KG1 (cell line): ENCODE measurements around the gene TNFSF8.

Experiments
- DNase-seq: peaks from one replicate; lab custom pipeline; 2025; lab: John Stamatoyannopoulos, UW

Gene TNFSF8

DNA sequence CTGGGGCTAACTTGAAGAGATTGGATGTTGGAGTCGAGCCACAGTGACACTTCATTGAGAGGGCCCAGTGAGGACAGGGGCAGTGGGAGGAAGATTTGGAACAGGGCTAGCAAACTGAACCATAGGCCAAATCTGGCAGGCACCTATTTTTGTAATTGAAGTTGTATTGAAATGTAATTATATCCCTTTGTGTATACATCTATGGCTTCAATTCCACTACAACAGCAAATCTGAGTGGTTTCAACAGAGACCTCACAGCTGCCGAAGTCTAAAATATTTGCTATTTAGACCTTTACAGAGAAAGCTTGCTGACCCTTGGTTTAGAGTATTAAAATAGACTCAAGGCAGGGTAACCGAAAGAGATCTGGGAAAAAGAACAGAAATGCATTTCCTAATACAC is 4.7 kb upstream of the TNFSF8 start:
- no peak for DNase-seq

DNA sequence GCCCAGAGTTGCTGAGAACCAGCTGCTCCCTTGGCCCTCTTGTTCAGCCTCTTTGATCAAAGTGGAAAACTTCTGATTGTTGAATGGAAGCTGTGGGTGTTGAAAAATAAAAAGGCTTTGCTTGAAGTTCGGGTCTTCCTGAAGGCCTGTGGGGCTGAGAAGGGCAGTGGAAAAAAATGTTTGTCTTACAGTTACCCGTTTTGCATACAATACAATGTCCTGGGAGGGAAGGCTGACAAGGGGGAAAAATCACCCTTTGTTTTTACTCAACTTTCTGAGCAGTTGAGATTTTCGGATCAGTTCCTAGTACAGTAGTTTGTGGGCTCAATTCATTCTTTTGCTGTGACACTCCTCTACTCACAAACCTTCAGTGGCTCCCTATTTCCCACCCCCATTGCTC is 2.1 kb upstream of the TNFSF8 start:
- DNase-seq, result no peak

DNA sequence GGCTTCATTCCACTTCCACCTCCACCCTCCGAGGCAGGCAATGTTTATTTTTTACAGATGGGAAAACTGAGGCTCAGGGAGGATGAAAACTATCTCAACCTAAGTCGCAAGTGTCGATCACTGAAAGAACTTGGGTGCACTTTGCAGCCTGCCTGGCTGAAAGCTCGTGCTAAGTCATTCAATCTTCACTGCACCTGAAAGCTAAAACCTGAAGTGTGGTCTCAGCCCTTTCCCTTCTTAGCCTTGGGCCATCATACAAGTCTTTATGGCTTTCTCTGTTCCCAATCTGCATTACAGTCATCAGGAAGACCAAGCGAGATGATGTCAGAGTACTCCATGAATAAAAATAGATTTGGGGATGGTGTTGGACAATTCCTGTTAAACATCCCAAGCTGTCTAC is 1.0 kb upstream of the TNFSF8 start:
- no peak for DNase-seq

- DNase-seq, result peak; percentile 49
Observed at GRCh38 chr9:114929201-114929600, 1.2 kb downstream of the TNFSF8 start.

DNA sequence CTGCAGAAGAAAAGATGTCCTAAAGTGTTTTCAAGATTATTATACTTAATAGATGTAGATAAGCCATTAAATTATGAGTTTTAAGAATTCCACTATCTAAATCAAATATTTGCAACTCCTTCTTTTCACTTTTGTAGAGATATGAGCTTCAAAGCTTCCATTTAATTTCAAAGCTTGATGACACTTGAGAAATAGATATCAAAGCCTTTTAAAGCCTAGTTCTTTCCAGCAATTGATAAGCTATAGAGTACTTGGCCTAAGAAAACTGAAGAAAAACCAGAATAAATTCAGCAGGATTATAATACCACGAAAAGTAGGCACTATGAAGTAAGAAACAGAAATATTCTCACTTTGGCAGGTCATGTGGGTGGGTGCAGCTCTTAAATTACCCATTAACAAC is 1.7 kb downstream of the TNFSF8 start:
- no peak for DNase-seq

DNA sequence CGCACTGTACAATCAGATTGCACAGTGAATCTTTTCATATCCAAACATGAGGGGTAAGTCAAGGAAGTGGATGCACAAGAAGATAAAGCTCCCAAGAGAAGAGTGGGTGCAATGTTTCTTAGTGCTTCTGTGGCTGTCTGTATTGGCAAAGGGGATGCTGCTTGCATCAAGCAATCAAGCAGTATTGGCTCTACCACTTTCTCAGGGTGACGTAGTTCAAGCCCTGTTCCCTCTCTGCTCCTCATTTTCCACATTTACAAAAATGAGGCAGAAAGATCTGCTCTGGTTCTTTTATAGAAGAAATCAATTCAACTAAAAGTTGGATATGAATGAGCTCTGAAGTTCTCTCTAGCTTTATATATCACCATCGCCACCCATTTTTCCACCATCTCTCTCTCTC is 2.3 kb downstream of the TNFSF8 start:
- no peak for DNase-seq

GRCh38 chr9:114925672-114926071 is 4.7 kb downstream of the TNFSF8 start:
- DNase-seq, result no peak

DNA sequence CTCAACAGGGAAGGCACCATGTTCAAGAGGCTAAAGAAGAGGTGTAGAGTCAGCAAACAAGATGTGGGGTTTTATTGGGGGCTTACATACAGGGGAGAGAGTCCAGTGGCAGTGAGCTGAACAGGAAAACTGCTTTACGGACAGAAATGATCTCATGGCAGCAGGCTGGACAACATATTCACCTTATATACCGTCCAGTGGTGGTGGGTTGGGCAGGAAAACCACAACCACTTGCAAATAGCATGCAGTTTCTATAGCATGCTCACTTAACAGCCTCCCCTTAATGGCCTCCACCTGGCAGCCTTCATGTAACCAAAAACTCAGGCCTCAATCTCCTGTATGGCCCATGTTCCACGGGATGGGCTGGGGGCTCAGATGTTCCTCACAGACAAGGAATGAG is 5.4 kb downstream of the TNFSF8 start:
- no peak for DNase-seq

- no peak for DNase-seq
Observed at GRCh38 chr9:114924327-114924726, 6.1 kb downstream of the TNFSF8 start.

DNA sequence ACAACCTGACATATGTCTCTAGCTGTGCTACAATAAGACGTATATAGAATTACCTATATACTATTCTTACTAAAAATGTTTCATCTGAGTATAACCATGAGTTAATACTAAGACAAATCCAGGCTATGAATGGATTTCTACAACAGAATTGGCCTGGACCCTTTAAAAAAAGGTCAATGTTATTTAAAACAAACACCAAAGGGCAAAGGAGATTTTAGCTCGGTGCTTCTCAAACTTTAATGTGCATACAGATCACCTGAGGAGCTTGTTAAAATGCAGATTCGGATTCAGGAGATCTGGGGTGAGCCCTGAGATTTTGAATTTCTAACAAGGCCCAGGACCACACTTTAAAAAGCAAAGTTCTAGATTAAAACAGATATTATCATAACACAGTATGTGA is 6.5 kb downstream of the TNFSF8 start:
- DNase-seq, result no peak

GRCh38 chr9:114921171-114921570 is 9.2 kb downstream of the TNFSF8 start:
- DNase-seq, result no peak

GRCh38 chr9:114919611-114920010 is 10.8 kb downstream of the TNFSF8 start:
- no peak for DNase-seq

GRCh38 chr9:114916481-114916880 is 13.9 kb downstream of the TNFSF8 start:
- DNase-seq, result no peak

DNA sequence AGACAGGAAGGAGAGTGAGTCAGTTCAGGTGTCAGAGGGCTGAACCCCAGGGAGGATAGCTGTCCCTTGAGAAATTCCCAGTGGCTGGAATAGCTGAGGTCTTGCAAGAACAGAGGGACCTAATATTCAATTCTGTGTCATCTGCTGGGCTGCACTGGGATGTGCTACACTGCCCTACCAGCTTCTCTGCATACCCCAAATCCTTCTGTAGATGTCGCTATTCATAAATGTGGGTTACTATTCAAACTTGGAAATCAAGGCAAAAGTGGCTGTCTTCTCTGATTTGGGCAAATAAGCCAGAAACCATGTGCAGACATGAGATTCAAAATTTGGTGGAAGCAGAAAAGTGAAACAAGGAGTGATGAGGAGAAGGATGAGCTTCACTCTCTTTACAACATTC is 16.3 kb downstream of the TNFSF8 start:
- no peak for DNase-seq

- DNase-seq, result no peak
Observed at GRCh38 chr9:114913656-114914055, 16.7 kb downstream of the TNFSF8 start.

GRCh38 chr9:114913217-114913616 is 17.2 kb downstream of the TNFSF8 start:
- DNase-seq, result no peak

- DNase-seq, result no peak
Observed at GRCh38 chr9:114911167-114911821, 19.1 kb downstream of the TNFSF8 start.

- no peak for DNase-seq
Observed at GRCh38 chr9:114910541-114910940, 19.9 kb downstream of the TNFSF8 start.

- DNase-seq, result no peak
Observed at GRCh38 chr9:114909661-114910060, 20.7 kb downstream of the TNFSF8 start.

- DNase-seq, result no peak
Observed at GRCh38 chr9:114908805-114909448, 21.5 kb downstream of the TNFSF8 start.

GRCh38 chr9:114908104-114908622 is 22.2 kb downstream of the TNFSF8 start:
- no peak for DNase-seq

GRCh38 chr9:114906922-114907571 is 23.3 kb downstream of the TNFSF8 start:
- no peak for DNase-seq
